ENCODE data around the gene SPINK8.
"Not testable (repeated sequence)": the region's sequence is repeated elsewhere in the genome, so short reads cannot be mapped to it uniquely, and the experiment has no call there.

SPINK8 gene

GRCh38 chr3:48278884-48279559 lies 54.4 kb downstream of the SPINK8 start:
- DNase-seq (ENCODE audit: low spot score), result no peak

- DNase-seq (ENCODE audit: low spot score), result no peak
These were observed 56.4 kb downstream of the SPINK8 start for GRCh38 chr3:48276911-48277641.

GRCh38 chr3:48275287-48276027 lies 58.0 kb downstream of the SPINK8 start:
- DNase-seq (ENCODE audit: low spot score), result no peak

- no peak for DNase-seq (ENCODE audit: low spot score)
These were observed 59.0 kb downstream of the SPINK8 start for GRCh38 chr3:48274452-48274851.

- peak; percentile 76 for DNase-seq (ENCODE audit: low spot score)
These were observed 59.8 kb downstream of the SPINK8 start for GRCh38 chr3:48273594-48274211.

- no peak for DNase-seq (ENCODE audit: low spot score)
These were observed 61.5 kb downstream of the SPINK8 start for GRCh38 chr3:48271763-48272498.

- DNase-seq (ENCODE audit: low spot score), result not testable (repeated sequence)
These were observed 62.2 kb downstream of the SPINK8 start for GRCh38 chr3:48271223-48271622.

GRCh38 chr3:48270306-48270705 lies 63.2 kb downstream of the SPINK8 start:
- DNase-seq (ENCODE audit: low spot score), result no peak

GRCh38 chr3:48269592-48269991 lies 63.9 kb downstream of the SPINK8 start:
- DNase-seq (ENCODE audit: low spot score), result no peak

- DNase-seq (ENCODE audit: low spot score), result peak; percentile 23
These were observed 64.4 kb downstream of the SPINK8 start for GRCh38 chr3:48268936-48269561.

- DNase-seq (ENCODE audit: low spot score), result peak; percentile 35
These were observed 65.0 kb downstream of the SPINK8 start for GRCh38 chr3:48268381-48268935.

GRCh38 chr3:48267782-48268181 lies 65.7 kb downstream of the SPINK8 start:
- DNase-seq (ENCODE audit: low spot score), result no peak

- no peak for DNase-seq (ENCODE audit: low spot score)
These were observed 74.9 kb downstream of the SPINK8 start for GRCh38 chr3:48258530-48258929.
